NCI-H146 treated with DMSO at 0.1 percent for 48 hours (cell line): ENCODE results near the gene IGLL1.
"Not testable (repeated sequence)": the region's sequence is repeated elsewhere in the genome, so short reads cannot be mapped to it uniquely, and the experiment has no call there.

ENCODE experiments used
- DNase-seq: peaks from one replicate; lab custom pipeline; 2025; ENCODE audit not compliant: unreplicated experiment; lab: John Stamatoyannopoulos, UW

Gene IGLL1

DNA sequence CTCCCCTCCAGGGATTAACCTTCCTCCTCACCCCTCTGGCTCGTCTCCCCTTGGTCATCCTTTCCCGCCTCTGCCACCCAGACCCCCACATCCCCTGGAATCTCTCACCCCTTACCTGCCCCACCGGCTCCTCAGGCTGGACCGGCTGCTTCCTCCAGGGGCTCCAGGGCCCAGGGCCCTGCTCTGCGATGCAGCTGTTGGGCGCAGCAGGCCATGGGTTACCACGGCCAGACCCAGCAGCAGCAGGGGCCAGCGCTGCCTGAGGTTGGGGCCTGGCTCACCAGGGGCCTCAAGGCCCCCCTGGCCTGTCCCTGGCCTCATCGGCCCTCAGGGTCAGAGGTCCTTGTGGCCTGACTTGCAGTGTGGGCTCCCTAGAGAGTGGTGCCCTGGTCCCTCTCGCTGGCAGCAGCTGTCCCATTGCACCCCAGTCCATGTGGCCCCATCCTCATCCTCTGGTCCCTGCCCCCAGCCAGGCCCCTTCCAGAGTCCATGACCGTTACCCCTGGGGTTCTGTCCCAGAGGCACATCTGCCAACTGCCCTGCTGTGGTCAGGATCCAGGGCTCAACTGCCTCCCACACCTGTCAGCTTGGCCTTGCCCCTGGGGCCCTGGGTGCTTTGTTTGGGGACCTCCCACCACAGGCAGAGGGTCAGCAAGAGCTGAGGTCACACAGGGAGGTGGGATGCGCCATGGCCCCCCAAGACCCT is at the start of gene IGLL1:
IGLL1 (minus strand) TSS at position 421 of the 706 bp plus-strand sequence; CDS start at position 321, 100 bp downstream.
- no peak for DNase-seq

- DNase-seq: not testable (repeated sequence)
Measured at GRCh38 chr22:23628056-23628743, 48.1 kb upstream of the IGLL1 start.

DNA sequence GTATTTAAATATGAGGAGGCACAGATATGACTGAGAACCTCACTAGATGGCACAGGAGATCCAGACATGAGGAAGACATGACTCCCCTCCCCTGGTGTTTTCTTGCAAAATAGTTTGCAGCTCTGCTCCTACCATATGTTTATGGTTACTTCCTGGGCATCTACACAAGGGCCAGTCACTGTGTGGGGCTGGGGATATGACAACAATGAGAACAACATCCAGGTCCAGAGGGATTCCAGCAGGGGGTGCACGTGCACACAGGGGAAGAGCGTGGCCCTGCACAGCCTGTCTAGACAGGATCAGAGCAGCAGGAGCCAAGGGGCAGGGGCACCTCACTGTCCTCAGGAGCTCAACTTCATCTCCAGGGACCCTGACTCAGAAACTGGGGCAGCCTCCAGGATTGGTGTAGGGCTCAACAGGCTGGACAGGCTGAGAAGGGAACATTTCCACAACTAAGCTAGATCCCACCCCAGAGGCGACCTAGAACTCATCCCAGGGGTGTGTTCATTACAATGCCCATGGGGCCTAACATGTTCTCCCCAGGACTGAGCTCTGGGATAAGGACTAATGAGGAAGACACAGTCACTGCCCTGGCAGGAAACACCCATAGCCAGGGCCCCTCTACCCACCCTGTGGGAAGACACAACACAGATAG is 47.4 kb upstream of the IGLL1 start:
- DNase-seq: not testable (repeated sequence)

- DNase-seq: no peak
Measured at GRCh38 chr22:23626286-23626975, 46.3 kb upstream of the IGLL1 start.

DNA sequence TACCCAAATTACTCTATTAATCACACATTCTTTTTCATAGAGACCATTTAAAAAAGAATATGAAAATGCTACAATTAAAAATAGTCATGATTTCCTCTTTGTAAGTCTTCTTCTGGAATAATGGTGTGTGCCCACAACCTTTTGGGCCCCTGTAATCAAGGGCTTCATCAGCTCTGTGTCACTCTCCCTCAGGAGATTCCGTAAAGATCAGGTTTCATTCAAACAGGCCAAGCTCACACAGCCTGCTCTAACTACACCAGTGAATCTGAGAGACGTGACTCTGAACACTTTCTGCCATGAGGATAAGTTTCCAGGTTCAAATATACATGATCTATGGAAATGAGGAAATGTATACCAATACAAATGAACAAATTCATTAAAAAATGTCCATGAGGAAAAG is 42.5 kb upstream of the IGLL1 start:
- DNase-seq: no peak

DNA sequence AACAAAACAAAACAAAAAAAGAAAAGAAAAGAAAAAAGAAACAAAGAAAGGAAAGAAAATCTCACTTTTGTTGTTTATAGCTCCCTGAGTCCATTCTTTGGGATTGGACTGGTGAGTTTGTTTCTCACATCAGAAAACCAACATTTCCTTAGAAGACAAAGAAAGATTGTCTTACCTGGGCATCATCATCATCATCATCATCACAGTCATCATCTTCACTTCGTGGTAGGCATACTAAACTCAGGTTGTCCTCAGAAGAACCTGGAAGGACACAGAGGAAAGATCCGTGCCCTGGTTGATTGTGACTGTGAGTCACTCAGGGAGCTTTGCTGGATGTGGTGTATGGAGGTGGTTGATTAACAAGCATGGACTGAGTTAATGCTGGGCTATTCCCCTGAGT is 41.8 kb upstream of the IGLL1 start:
- DNase-seq: not testable (repeated sequence)

- DNase-seq: no peak
Measured at GRCh38 chr22:23621082-23621780, 41.1 kb upstream of the IGLL1 start.

- DNase-seq: no peak
Measured at GRCh38 chr22:23613193-23613972, 33.3 kb upstream of the IGLL1 start.

GRCh38 chr22:23609983-23610781 is 30.1 kb upstream of the IGLL1 start:
- no peak for DNase-seq

DNA sequence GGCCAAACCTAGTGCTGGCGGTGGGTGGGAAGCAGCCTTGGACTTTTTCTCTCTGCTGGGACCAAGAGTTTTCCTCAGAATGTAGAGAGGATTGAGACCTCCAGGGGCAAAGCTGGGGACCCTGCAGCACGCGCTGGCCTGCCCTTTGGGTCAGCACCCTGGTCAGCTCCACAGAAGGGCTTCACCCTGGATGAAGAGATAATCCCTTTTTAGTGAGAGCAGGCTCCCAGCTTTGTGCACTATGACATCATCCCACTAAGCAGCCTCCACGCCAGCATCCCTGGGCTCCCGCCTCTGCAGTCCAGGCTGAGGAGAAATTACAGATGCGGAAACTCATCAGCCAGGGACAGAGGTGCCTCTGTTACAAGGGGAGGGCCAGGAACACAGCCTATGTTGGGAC is 28.5 kb upstream of the IGLL1 start:
- DNase-seq: no peak

GRCh38 chr22:23606204-23607131 is 26.4 kb upstream of the IGLL1 start:
- DNase-seq: no peak

DNA sequence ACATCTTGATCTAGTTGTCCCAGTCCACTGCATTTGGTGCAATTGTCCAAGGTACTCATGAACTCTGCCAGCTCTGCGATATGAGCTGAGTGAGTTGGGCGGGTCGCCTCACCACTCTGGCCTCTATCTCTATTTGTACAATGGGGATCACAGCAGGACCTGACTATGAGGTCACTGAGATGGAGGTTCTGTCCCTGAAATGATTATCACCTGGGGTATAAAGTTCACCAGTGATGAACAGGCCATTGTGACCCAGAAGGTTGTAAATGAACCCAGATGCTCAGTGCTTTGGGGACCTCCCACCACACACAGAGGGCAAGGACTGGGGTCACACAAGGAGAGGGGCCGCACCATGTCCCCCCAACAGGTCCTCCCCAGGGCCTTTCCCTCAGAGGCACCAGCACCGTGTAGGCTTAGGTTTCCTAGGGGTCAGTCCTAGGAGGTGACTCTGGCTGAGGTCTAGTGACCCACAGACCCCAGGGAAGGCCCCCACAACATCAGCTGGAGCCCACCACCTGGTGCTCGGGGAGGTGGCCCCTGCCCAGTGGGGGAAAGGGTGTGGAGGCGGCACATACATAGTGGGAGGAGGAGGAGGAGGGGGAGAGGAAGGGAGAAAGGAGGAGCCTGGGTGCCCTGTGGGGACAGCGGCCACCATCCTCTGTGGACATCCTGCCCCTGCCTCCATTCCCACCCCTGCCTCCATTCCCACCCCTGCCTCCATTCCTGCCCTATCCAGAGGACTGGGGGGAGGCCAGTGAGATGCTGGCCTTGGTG is 25.0 kb upstream of the IGLL1 start:
- DNase-seq: peak; percentile 3

DNA sequence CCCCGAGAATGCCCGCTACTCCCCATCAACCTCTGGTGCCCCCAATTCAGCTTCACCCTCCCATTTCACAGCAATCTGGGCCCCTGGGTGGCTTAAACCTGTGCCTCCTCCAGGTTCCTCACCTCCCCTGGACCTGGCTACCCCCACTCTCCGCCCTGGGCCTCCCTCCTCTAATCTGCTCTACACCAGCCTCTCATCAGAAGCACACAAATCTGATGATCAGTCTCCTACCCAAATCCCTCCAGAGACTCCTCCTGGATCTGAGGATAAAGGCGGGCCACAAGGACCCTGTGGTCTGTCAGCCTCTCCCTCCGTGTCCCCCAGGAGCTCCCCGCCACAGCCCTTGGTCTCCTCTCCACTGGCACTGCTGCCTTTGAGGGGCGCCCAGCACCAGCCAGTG is 23.2 kb upstream of the IGLL1 start:
- no peak for DNase-seq

DNA sequence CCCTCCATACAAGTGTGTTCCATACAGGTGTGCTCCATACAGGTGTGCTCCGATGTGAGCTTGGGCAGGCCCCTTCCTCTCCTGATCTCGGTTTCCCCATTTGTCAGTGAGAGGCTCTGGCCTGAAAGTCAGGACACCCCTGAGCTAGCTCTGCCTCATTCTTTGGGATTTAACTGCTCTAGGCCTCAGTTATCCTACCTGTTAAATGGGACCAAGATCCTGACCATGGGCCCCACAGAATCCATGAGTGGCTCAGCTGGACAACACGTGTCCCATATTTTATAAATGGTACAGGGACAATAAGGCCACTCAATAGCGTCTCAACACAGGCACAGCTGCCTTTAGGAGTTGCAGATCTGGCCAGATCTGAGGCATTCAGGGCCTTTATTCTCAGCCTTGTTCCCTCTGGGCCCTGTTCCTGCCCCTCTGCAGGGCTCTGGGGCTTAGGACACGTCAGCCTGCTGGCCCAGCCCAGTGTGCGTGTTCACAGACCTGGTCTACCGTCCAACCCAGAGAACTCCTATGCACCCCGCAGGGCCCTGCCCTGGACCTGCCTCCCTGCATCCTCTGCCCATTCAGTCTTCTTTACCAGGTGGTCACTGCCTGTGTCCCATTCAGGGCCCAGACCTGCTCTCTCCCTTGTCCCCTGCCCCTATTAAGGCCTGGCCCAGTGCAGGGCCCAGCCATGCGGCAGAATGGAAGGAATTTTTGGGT is 18.9 kb upstream of the IGLL1 start:
- no peak for DNase-seq

DNA sequence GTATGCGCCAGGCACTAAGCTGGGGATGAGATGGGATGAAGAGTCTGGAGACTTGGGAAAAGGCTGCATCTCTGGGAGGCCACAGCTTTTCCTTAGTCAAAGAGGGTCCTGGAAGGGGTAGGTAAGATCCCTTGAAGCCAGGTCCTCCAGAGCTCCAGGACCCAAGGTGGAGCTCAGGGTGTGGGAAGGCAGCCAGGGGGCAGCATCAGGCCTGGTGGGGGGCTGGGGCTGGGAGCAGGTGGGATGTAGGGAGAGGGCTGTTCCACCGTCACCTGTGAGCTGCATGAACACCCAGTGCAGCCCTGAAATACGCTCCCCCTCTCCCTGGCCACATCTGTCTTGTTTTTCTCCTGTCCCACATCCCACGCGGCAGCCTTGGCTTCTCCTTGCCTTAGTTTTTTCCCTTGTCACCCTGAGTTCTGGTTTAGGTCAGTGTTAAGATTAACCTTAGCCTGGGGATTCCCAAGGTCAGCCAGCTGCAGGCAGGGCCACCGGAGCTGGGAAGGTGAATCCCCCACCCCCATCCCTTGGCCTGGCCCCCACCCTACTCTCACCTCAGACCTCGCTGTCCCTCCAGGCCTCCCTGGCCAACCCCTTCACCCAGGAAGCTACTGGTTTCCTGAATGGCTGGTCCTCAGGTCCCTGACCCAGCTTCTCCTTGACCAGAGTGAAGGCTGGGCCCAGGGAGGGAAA is 17.6 kb upstream of the IGLL1 start:
- not testable (repeated sequence) for DNase-seq

- not testable (repeated sequence) for DNase-seq
Measured at GRCh38 chr22:23595904-23596303, 15.8 kb upstream of the IGLL1 start.
